HCT116 (cell line): Measurements from ENCODE around the gene ELF2. TPM values are rescaled to one million over a fixed set of nuclear protein-coding genes. Genes with fewer than 3 reads are reported as not detected.
"Not testable (repeated sequence)": the region's sequence is repeated elsewhere in the genome, so short reads cannot be mapped to it uniquely, and the experiment has no call there.

Experiments
- ATAC-seq: fragments of 200-7000 bp; cut with Tn5 transposase; 2 replicates; pipeline ENCODE4 v1.9.1; 2020; ENCODE audit warnings: mild to moderate bottlenecking, moderate library complexity
- BruUV-seq: library from RNA; stranded (reverse); fragments of 400-500 nt; replicated peaks from 2 replicates; lab custom pipeline; 2021; lab: Mats Ljungman, UMichigan
- CTCF ChIA-PET: fragments of 300-600 bp; sonication (Branson Sonifier 250); formaldehyde crosslinking; loops from one replicate; lab custom pipeline; 2021; ENCODE audit warnings: antibody characterized with exemption; lab: Charles Lee
- POLR2A ChIA-PET: fragments of 300-600, 350-600 bp; sonication (Branson Sonifier 250); formaldehyde crosslinking; loops from one replicate; lab custom pipeline; 2021; ENCODE audit warnings: antibody characterized with exemption; lab: Charles Lee
- RAD21 ChIA-PET, 2 experiments: fragments of 300-600 bp; sonication (Branson Sonifier 250); formaldehyde crosslinking; loops; one replicate each; lab custom pipeline; 2023; ENCODE audit warnings: low total read pairs in 2 of 2; ENCODE audit not compliant: uncharacterized antibody in 2 of 2, unreplicated experiment in 2 of 2, low non-redundant PET in 1 of 2; lab: Charles Lee
- DNase-seq: peaks from one replicate; pipeline ENCODE4 v3.0.0-alpha.2; 2010; ENCODE audit warnings: low read depth, low spot score
- H2AFZ ChIP-seq: fragments of 200-600 bp; shearing (Covaris generic), sonication (generic); 2 replicates; pipeline ENCODE4 v1.6.1; 2017; ENCODE audit warnings: low read depth, mixed run types, mixed read lengths, antibody characterized with exemption, low read length; ENCODE audit not compliant: poor library complexity, severe bottlenecking
- H3K27ac ChIP-seq: 2 replicates; pipeline ENCODE4 v1.5.1; 2012; ENCODE audit warnings: low read depth, low read length
- H3K27me3 ChIP-seq: fragments of 200-600 bp; sonication (generic); 2 replicates; pipeline ENCODE4 v1.6.1; 2016; ENCODE audit warnings: mixed run types, low read length, mixed read lengths; ENCODE audit not compliant: insufficient read depth
- H3K36me3 ChIP-seq, 2 experiments: fragments of 200-500 bp in 1 of 2; fragments of 200-600 bp in 1 of 2; sonication (Bioruptor generic) in 1 of 2; sonication (generic) in 1 of 2; 2 replicates each; pipeline versions ENCODE4 v1.5.1 to v1.6.1; 2014 to 2016; ENCODE audit warnings: low read length in 2 of 2, inconsistent platforms in 1 of 2, mixed read lengths in 1 of 2, mixed run types in 1 of 2; ENCODE audit not compliant: insufficient read depth in 2 of 2, control insufficient read depth in 1 of 2
- H3K4me1 ChIP-seq, 2 experiments: fragments of 200-600 bp in 1 of 2; sonication (generic) in 1 of 2; 2 replicates each; pipeline versions ENCODE4 v1.5.1 to v1.6.1; 2012 to 2017; ENCODE audit warnings: low read length in 2 of 2, inconsistent platforms in 1 of 2, mild to moderate bottlenecking in 1 of 2, mixed read lengths in 1 of 2, mixed run types in 1 of 2, moderate library complexity in 1 of 2; ENCODE audit not compliant: insufficient read depth in 2 of 2, control insufficient read depth in 1 of 2
- H3K4me2 ChIP-seq: fragments of 200-600 bp; sonication (generic); 2 replicates; pipeline ENCODE4 v1.6.1; 2017; ENCODE audit warnings: mixed run types, low read length, mixed read lengths
- H3K4me3 ChIP-seq, 2 experiments: fragments of 200-600 bp in 1 of 2; sonication (generic) in 1 of 2; replicated peaks in 1 of 2; 2 replicates each; pipeline ENCODE4 v1.5.1; 2011 to 2016; ENCODE audit warnings: low read length in 2 of 2, control low read depth in 1 of 2, low read depth in 1 of 2, mild to moderate bottlenecking in 1 of 2, mixed read lengths in 1 of 2, mixed run types in 1 of 2
- H3K79me2 ChIP-seq: fragments of 200-600 bp; sonication (generic); 2 replicates; pipeline ENCODE4 v1.6.1; 2017; ENCODE audit warnings: mild to moderate bottlenecking, mixed run types, low read length, moderate library complexity, mixed read lengths; ENCODE audit not compliant: insufficient read depth
- H3K9ac ChIP-seq: fragments of 200-600 bp; sonication (generic); 2 replicates; pipeline ENCODE4 v1.6.1; 2016; ENCODE audit warnings: low read length, mixed read lengths
- H3K9me2 ChIP-seq: fragments of 200-600 bp; sonication (generic), shearing (Covaris generic); 2 replicates; pipeline ENCODE4 v1.6.1; 2017; ENCODE audit warnings: mixed run types, mild to moderate bottlenecking, moderate library complexity; ENCODE audit not compliant: insufficient read depth
- H3K9me3 ChIP-seq, 2 experiments: fragments of 200-500 bp in 1 of 2; fragments of 200-600 bp in 1 of 2; sonication (Bioruptor generic) in 1 of 2; sonication (generic) in 1 of 2; 2 replicates each; pipeline ENCODE4 v1.6.1; 2014 to 2017; ENCODE audit warnings: low read length in 2 of 2, mixed read lengths in 2 of 2, inconsistent platforms in 1 of 2, low read depth in 1 of 2, mild to moderate bottlenecking in 1 of 2, mixed run types in 1 of 2, moderate library complexity in 1 of 2; ENCODE audit not compliant: control insufficient read depth in 1 of 2, insufficient read depth in 1 of 2
- H4K20me1 ChIP-seq: fragments of 200-600 bp; sonication (generic), shearing (Covaris generic); 2 replicates; pipeline ENCODE4 v1.6.1; 2017; ENCODE audit warnings: mixed run types, mild to moderate bottlenecking, moderate library complexity; ENCODE audit not compliant: insufficient read depth
- CBX3 ChIP-seq: IDR thresholded peaks from 2 replicates; pipeline ENCODE4 v1.6.1; 2012; ENCODE audit warnings: low read depth
- SP1 ChIP-seq: IDR thresholded peaks from 2 replicates; pipeline ENCODE4 v1.6.1; 2012; ENCODE audit warnings: low read depth
- intact Hi-C: fragments of 100-400 bp; cut with micrococcal nuclease; formaldehyde crosslinking; loops from 2 replicates; pipeline ENCODE4 v1.10.0; 2022
- total RNA-seq: library from RNA; stranded (reverse); gene quantifications from one replicate; pipeline ENCODE4 v1.2.1, GENCODE V29; 2021; ENCODE audit not compliant: unreplicated experiment

Gene ELF2
- total RNA-seq, 1 experiment from 2014 or later = 28.2 TPM

- Histone ChIP-seq H3K27ac (no peak overlapping the region), H3K4me3 (no peak overlapping the region), H3K9me3 (no peaks in the 10 kb centered on the region), H2AFZ (no peak overlapping the region), H3K9ac (no peak overlapping the region), H3K9me2 (no peaks in the 10 kb centered on the region), H3K36me3 (peaks cover 3 to 10% of the 10 kb centered on the region in 2 experiments; a peak in 2 of 4 replicates), H3K4me2 (no peak overlapping the region), H3K27me3 (no peaks in the 10 kb centered on the region), H4K20me1 (peaks cover 14% of the 10 kb centered on the region; the same call in 1 of the 2 replicates), H3K79me2 (peaks cover 97% of the 10 kb centered on the region), H3K4me1 (peaks cover 0 to 14% of the 10 kb centered on the region in 2 experiments; a peak in 1 of 4 replicates)
- intact Hi-C loops = no loop called here
- ChIA-PET POLR2A (no interaction called here), CTCF (no interaction called here), RAD21 (no interaction called here)
- ATAC-seq (no peak), DNase-seq (no peak)
- no TSS peak for BruUV-seq
- no peak for TF ChIP-seq SP1
- TF ChIP-seq, all 23 proteins: peak for 0
Observed at GRCh38 chr4:139024686-139025085, 152.3 kb downstream of the ELF2 start.

- Histone ChIP-seq H3K27me3 (no peaks in the 10 kb centered on the region), H3K9me3 (no peaks in the 10 kb centered on the region), H3K36me3 (peaks cover 5 to 20% of the 10 kb centered on the region in 2 experiments; a peak in 2 of 4 replicates), H3K4me3 (no peak overlapping the region), H3K4me2 (no peak overlapping the region), H3K9me2 (no peaks in the 10 kb centered on the region), H3K4me1 (peaks cover 4 to 20% of the 10 kb centered on the region in 2 experiments), H2AFZ (no peak overlapping the region), H3K27ac (no peak overlapping the region), H4K20me1 (peaks cover 19% of the 10 kb centered on the region; the same call in 1 of the 2 replicates), H3K79me2 (peaks cover 97% of the 10 kb centered on the region), H3K9ac (no peak overlapping the region)
- POLR2A ChIA-PET = interaction anchor here (0.9 kb wide), 1 partner anchor 8 kb away, joined by 3 read pairs; no protein-coding TSS in a partner anchor
- RAD21 ChIA-PET = no interaction called here
- no TSS peak for BruUV-seq
- ATAC-seq (no peak), DNase-seq (no peak)
- intact Hi-C loops = no loop called here
- CTCF ChIA-PET = no interaction called here
- no peak for TF ChIP-seq CBX3
Observed at GRCh38 chr4:139022835-139023234, 154.2 kb downstream of the ELF2 start.

- not testable (repeated sequence) for ATAC-seq
Observed at GRCh38 chr4:139021071-139021470, 155.9 kb downstream of the ELF2 start.

More at GRCh38 chr4:139021071-139021470, 155.9 kb downstream of the ELF2 start:
- RAD21 ChIA-PET, H3K9ac ChIP-seq, POLR2A ChIA-PET, H3K9me2 ChIP-seq, H3K4me3 ChIP-seq, H3K27me3 ChIP-seq, BruUV-seq, DNase-seq, H3K27ac ChIP-seq, H2AFZ ChIP-seq, intact Hi-C loops, H3K9me3 ChIP-seq, H3K4me2 ChIP-seq: not testable (repeated sequence)
- H3K36me3 ChIP-seq = peaks cover 5 to 20% of the 10 kb centered on the region in 2 experiments; a peak in 2 of 4 replicates
- peaks cover 8 to 31% of the 10 kb centered on the region in 2 experiments for H3K4me1 ChIP-seq
- H4K20me1 ChIP-seq = peaks cover 19% of the 10 kb centered on the region; the same call in 1 of the 2 replicates
- CTCF ChIA-PET = interaction anchor here (4.8 kb wide), 1 partner anchor 9 kb away, joined by 29 read pairs; no protein-coding TSS in a partner anchor
- H3K79me2 ChIP-seq = peaks cover 100% of the 10 kb centered on the region
